PC-9 (cell line): ENCODE data around the gene TUBGCP4. TPM values are rescaled to one million over a fixed set of nuclear protein-coding genes. Genes with fewer than 3 reads are reported as not detected.

Source experiments
- BruUV-seq: library from RNA; stranded (reverse); fragments of 400-500 nt; replicated peaks from 2 replicates; lab custom pipeline; 2021; lab: Mats Ljungman, UMichigan
- CTCF ChIA-PET: fragments of 300-600 bp; sonication (Branson Sonifier 250); formaldehyde crosslinking; loops from one replicate; lab custom pipeline; 2022; ENCODE audit warnings: antibody characterized with exemption; lab: Charles Lee
- POLR2A ChIA-PET: fragments of 300-600 bp; sonication (Branson Sonifier 250); formaldehyde crosslinking; loops from one replicate; lab custom pipeline; 2022; ENCODE audit warnings: antibody characterized with exemption; ENCODE audit not compliant: unreplicated experiment; lab: Charles Lee
- DNase-seq, 2 experiments: peaks; one replicate each; pipeline versions ENCODE4 v3.0.0 to v3.0.0-alpha.2; 2015 to 2022; ENCODE audit warnings: mixed read lengths in 1 of 2
- H2AFZ ChIP-seq: fragments of 200-600 bp; sonication (generic); 2 replicates; pipeline ENCODE4 v1.8.1; 2017; ENCODE audit warnings: antibody characterized with exemption
- H3F3A ChIP-seq: fragments of 200-600 bp; sonication (generic); 2 replicates; pipeline ENCODE4 v1.8.1; 2017; ENCODE audit warnings: antibody characterized with exemption, mild to moderate bottlenecking, low read depth; ENCODE audit not compliant: insufficient read depth
- H3K27ac ChIP-seq: fragments of 200-600 bp; sonication (generic); 2 replicates; pipeline ENCODE4 v1.6.1; 2016; ENCODE audit warnings: mixed run types
- H3K27me3 ChIP-seq: fragments of 200-600 bp; sonication (generic); 2 replicates; pipeline ENCODE4 v1.6.1; 2016; ENCODE audit warnings: low read depth, mixed run types; ENCODE audit not compliant: insufficient read depth
- H3K36me3 ChIP-seq: fragments of 200-600 bp; sonication (generic); 2 replicates; pipeline ENCODE4 v1.6.1; 2016; ENCODE audit warnings: low read depth, mixed run types
- H3K4me1 ChIP-seq: fragments of 200-600 bp; sonication (generic); replicated peaks from 2 replicates; pipeline ENCODE4 v1.6.1; 2016; ENCODE audit warnings: mixed run types; ENCODE audit not compliant: insufficient read depth
- H3K4me2 ChIP-seq: fragments of 200-600 bp; sonication (generic); 2 replicates; pipeline ENCODE4 v1.6.1; 2017; ENCODE audit warnings: mixed run types
- H3K4me3 ChIP-seq: fragments of 200-600 bp; sonication (generic); 2 replicates; pipeline ENCODE4 v1.6.1; 2016; ENCODE audit warnings: mixed run types
- H3K79me2 ChIP-seq: fragments of 200-600 bp; sonication (generic); 2 replicates; pipeline ENCODE4 v1.6.1; 2017; ENCODE audit warnings: low read depth, mixed run types
- H3K9me2 ChIP-seq: fragments of 200-600 bp; sonication (generic); 2 replicates; pipeline ENCODE4 v1.8.1; 2017; ENCODE audit warnings: mild to moderate bottlenecking; ENCODE audit not compliant: insufficient read depth
- H3K9me3 ChIP-seq: fragments of 200-600 bp; sonication (generic); 2 replicates; pipeline ENCODE4 v1.8.1; 2016; ENCODE audit warnings: low read depth; ENCODE audit not compliant: insufficient read depth
- H4K20me1 ChIP-seq: fragments of 200-600 bp; sonication (generic); 2 replicates; pipeline ENCODE4 v1.8.1; 2017; ENCODE audit not compliant: insufficient read depth
- CTCF ChIP-seq: fragments of 200-600 bp; sonication (generic); conservative IDR thresholded peaks from 2 replicates; pipeline ENCODE4 v1.6.1; 2017; ENCODE audit warnings: mixed run types, antibody characterized with exemption, mild to moderate bottlenecking, moderate library complexity
- EZH2 ChIP-seq: fragments of 200-600 bp; sonication (generic); IDR thresholded peaks from 2 replicates; pipeline ENCODE4 v1.8.0; 2017; ENCODE audit warnings: antibody characterized with exemption, low read depth
- intact Hi-C: fragments of 100-400 bp; cut with micrococcal nuclease; formaldehyde crosslinking; loops from one replicate; pipeline ENCODE4 v1.10.0; 2022; ENCODE audit not compliant: unreplicated experiment
- total RNA-seq: library from RNA; stranded (reverse); gene quantifications from 2 replicates; pipeline ENCODE4 v1.2.3, GENCODE V29; 2021

TUBGCP4 gene
- total RNA-seq, 1 experiment from 2014 or later = 30.8 TPM

GRCh38 chr15:43408789-43409188 is 37.9 kb downstream of the TUBGCP4 start:
- Histone ChIP-seq H3K36me3 (peaks cover 12% of the 10 kb centered on the region; the same call in 1 of the 2 replicates), H4K20me1 (no peaks in the 10 kb centered on the region), H3K9me3 (no peaks in the 10 kb centered on the region), H3F3A (peaks cover 10% of the 10 kb centered on the region; the same call in 1 of the 2 replicates), H3K9me2 (no peaks in the 10 kb centered on the region), H3K4me2 (no peak overlapping the region), H3K27ac (no peak overlapping the region), H3K4me1 (no peaks in the 10 kb centered on the region), H3K79me2 (no peaks in the 10 kb centered on the region), H3K4me3 (no peak overlapping the region), H3K27me3 (no peaks in the 10 kb centered on the region), H2AFZ (no peak overlapping the region)
- intact Hi-C loops = no loop called here
- no peak for TF ChIP-seq EZH2
- TF ChIP-seq CTCF = no peak
- DNase-seq = no peak
- no TSS peak for BruUV-seq
- ChIA-PET CTCF (no interaction called here), POLR2A (no interaction called here)

GRCh38 chr15:43410572-43411214 is 39.8 kb downstream of the TUBGCP4 start:
- no peak overlapping the region for H3K4me2 ChIP-seq
- no peaks in the 10 kb centered on the region for H3K9me2 ChIP-seq
- CTCF ChIA-PET = no interaction called here
- no peak for TF ChIP-seq EZH2
- TF ChIP-seq CTCF = no peak
- DNase-seq = no peak
- peaks cover 4% of the 10 kb centered on the region; the same call in 1 of the 2 replicates for H3F3A ChIP-seq
- peaks cover 12% of the 10 kb centered on the region; the same call in 1 of the 2 replicates for H3K36me3 ChIP-seq
- H3K4me1 ChIP-seq = no peaks in the 10 kb centered on the region
- POLR2A ChIA-PET = no interaction called here
- H3K9me3 ChIP-seq = no peaks in the 10 kb centered on the region
- H3K4me3 ChIP-seq = no peak overlapping the region
- H3K27me3 ChIP-seq = no peaks in the 10 kb centered on the region
- no TSS peak for BruUV-seq
- no peaks in the 10 kb centered on the region for H3K79me2 ChIP-seq
- no peaks in the 10 kb centered on the region for H4K20me1 ChIP-seq
- H3K27ac ChIP-seq = peak overlapping the region; percentile 35
- intact Hi-C loops = no loop called here
- H2AFZ ChIP-seq = no peak overlapping the region

GRCh38 chr15:43412096-43412495 is 41.2 kb downstream of the TUBGCP4 start:
- no peak overlapping the region for H2AFZ ChIP-seq
- H3F3A ChIP-seq = peaks cover 4% of the 10 kb centered on the region; the same call in 1 of the 2 replicates
- H3K9me2 ChIP-seq = no peaks in the 10 kb centered on the region
- ChIA-PET CTCF (interaction anchor here (0.7 kb wide), 1 partner anchor 187 kb away, joined by 4 read pairs; no protein-coding TSS in a partner anchor), POLR2A (no interaction called here)
- no peaks in the 10 kb centered on the region for H3K4me1 ChIP-seq
- no peak overlapping the region for H3K4me2 ChIP-seq
- no peaks in the 10 kb centered on the region for H4K20me1 ChIP-seq
- peaks cover 10% of the 10 kb centered on the region; the same call in 1 of the 2 replicates for H3K36me3 ChIP-seq
- no peak for DNase-seq
- BruUV-seq = no TSS peak
- TF ChIP-seq EZH2 (no peak), CTCF (no peak)
- no peaks in the 10 kb centered on the region for H3K9me3 ChIP-seq
- no peak overlapping the region for H3K4me3 ChIP-seq
- no peaks in the 10 kb centered on the region for H3K79me2 ChIP-seq
- no peak overlapping the region for H3K27ac ChIP-seq
- intact Hi-C loops = no loop called here
- H3K27me3 ChIP-seq = no peaks in the 10 kb centered on the region
